T1000 (cell line): ENCODE measurements around the gene KDM1B.

Experiments
- DNase-seq: peaks from one replicate; lab custom pipeline; 2025; ENCODE audit warnings: mixed read lengths; lab: John Stamatoyannopoulos, UW

KDM1B gene

DNA sequence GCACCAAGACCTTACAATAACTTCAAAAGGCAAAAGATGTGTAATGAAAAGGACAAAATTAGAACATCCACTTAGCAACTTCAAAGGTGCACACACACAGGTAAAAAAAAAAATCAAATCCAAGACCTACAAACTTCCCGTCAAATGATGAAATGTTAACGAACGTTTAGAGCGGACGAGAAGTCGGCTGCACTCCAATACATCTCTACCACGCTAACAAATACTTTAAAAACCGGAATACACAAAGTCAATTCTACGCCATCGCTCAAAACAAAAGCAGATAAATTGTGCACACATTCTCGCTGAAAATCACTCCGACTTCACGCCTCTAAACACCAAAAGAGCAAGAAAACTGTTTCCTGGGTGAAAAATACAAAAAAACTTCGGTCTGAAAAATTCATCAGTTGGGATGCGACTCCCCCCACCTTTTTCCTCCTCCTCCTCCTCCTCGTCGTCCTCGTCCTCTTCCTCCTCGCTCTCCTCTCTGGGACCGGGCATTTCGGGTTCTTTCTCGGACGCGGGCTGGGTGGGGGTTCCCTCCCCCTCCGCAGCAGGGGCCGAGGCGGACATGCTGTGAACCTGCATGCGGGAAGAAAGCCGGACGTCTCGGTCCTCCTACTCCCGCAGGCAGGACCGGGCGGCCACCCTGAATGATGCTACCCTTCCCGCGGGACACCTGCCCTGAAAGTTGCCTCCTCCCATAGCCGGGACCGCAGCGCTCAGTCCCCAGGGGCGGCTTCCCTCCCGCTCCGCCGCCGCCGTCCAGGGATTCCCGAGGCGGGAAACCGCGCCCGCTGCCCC lies 108.4 kb downstream of the KDM1B start:
- DNase-seq: no peak

GRCh38 chr6:18264219-18264922 lies 109.1 kb downstream of the KDM1B start, which contains the start of gene DEK:
TSS of gene DEK (minus strand) at chr6:18264530. CDS start at chr6:18263987, 543 bp downstream.
- DNase-seq: peak; percentile 90

DNA sequence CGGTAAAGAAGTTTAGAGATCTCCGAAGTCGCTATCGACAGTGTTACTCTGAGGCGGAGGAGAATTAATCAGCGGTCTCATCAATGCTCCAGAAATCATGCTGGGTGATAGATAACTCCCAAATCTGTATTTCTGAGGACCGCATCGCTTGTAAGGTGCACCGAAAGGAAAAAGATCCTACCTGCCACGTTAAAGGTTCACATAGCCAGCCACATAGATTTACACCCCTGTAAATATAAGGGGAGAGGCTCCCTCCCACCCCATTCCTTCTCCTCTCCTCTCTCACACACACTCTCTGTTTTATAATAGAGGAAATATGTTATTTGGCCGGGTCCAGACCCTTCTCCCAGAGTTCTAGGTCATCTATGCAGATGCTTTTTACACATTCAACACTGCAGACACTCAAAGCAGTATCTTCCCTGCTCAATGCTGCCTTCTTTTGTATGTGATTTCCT lies 109.7 kb downstream of the KDM1B start:
- no peak for DNase-seq

DNA sequence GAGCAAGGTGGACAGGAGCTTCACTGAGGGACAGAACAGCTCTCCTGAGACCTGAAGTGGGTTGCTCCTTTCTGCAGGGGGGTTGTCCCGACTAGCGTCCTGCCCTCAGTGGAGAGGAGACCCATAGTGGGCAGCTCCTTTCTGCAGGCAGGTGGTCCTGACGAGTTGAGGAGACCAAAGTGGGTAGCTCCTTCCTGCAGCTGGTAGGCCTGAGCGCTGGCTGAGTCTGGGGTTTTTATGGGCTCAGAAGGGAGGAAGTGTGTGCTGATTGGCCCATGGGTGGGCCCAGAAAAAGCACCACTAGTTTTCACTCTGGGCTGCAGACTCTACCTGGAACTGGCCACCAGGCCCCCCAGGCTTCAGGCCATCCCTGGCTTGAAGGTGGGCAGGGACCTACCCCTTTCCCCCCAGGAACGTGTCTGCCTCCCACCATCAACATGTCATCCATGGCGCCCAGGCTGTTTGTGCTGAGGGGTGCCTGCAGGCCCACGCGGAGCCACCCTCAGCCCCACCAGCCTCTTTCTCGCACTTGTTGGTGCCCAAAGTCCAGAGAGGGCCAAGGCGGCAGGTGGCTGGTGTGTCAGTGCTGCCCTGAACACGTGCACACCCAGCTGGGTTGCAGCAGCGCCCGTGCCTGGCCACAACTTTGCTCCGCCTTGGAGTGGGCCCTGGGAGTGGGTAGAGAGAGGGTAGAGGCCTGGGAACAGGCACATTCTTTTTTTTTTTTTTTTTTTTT lies 110.7 kb downstream of the KDM1B start:
- no peak for DNase-seq

- DNase-seq: no peak
Observed at GRCh38 chr6:18266523-18266912, 111.3 kb downstream of the KDM1B start.

DNA sequence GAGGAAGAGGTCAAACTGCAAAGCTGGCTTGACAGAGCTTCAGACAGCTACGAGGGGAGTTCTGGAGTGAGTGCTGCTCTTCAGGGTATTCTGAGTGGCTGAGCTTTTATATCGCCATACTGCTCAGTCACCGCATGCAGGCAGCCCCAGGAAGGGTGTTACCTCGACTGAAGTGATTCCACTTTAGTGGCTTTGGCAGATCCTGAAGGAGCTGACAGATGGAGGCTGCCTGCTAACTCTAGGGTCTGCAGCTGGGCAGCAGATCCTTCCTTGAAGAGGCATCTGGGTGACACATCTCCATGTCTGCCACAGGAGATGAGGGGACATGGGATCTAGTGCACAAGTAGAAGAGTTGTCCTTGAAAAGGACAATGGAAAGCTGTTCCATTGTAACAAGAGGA lies 112.8 kb downstream of the KDM1B start:
- DNase-seq: no peak

- peak; percentile 14 for DNase-seq
Observed at GRCh38 chr6:18269253-18269652, 114.0 kb downstream of the KDM1B start.

DNA sequence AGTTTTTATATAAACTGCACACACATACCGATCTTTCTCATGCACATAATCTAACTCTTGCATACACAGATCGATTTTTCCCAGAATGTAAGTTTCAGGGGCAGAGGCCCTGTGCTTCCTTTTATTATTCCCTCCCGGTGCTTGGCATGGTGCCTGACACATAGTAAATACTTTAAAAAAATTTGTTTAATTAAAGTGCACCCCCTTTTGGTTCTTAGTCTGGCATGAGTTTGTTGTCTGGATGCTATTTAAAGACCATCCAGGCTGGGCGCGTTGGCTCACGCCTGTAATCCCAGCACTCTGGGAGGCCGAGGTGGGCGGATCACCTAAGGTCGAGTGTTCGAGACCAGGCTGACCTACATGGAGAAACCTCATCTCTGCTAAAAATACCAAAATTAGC lies 114.5 kb downstream of the KDM1B start:
- DNase-seq: no peak

GRCh38 chr6:18270216-18270615 lies 115.0 kb downstream of the KDM1B start:
- DNase-seq: no peak
